ENCODE results near the gene MSI2. TPM values are rescaled to one million over a fixed set of nuclear protein-coding genes. Genes with fewer than 3 reads are reported as not detected.

Gene MSI2
- total and polyA plus RNA-seq, 2 donors (not counting 3 experiments of a cell fraction or from before 2014, with no cell fraction given): 20.9 to 59.3 TPM

DNA sequence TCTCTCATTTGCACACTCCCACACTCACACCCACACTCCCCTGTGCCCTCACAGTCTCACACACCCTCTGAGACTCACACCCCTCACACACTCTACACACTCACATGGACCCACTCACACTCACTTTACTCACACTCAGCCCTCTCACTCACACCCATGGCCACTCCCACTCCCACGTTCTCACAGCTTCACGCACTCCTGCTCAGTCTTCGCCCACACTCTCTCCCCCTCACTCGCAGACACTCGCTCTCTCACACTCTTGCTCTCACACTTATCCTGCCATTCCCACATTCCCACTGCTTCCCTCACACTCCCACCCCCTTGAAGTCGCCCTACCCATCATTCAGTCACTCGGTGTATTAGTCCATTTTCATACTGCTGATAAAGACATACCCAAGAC is 440.9 kb downstream of the MSI2 start:
- Histone ChIP-seq H3K36me3 (ENCODE audit: control insufficient read depth in 2 of 2, extremely low read depth in 1 of 2, insufficient read depth in 2 of 2, low read length in 2 of 2) (no peaks in the 10 kb centered on the region), H3K9me3 (replicated peaks; ENCODE audit: control insufficient read depth, insufficient read depth, low read length) (no peaks in the 10 kb centered on the region), H4K20me1 (replicated peaks; ENCODE audit: control insufficient read depth, extremely low read depth, insufficient read depth, low read length) (no peaks in the 10 kb centered on the region), H3K27ac (ENCODE audit: insufficient read depth, low read depth, low read length) (no peak overlapping the region), H3K4me1 (ENCODE audit: control insufficient read depth, extremely low read depth, insufficient read depth, low read length) (no peaks in the 10 kb centered on the region), H3K4me3 (replicated peaks in 1 of 3; ENCODE audit: insufficient read depth in 1 of 3, low read depth in 1 of 3, low read length in 3 of 3) (no peak overlapping the region), H3K27me3 (ENCODE audit: control insufficient read depth in 2 of 2, insufficient read depth in 2 of 2, low read length in 2 of 2) (peaks cover 0 to 9% of the 10 kb centered on the region in 2 experiments), H3K9me1 (replicated peaks; ENCODE audit: control insufficient read depth, extremely low read depth, insufficient read depth, low read length) (no peaks in the 10 kb centered on the region), H3K4me2 (ENCODE audit: insufficient read depth, low read length) (no peak overlapping the region), H2AFZ (ENCODE audit: low read depth, low read length) (no peak overlapping the region), H3K9ac (replicated peaks; ENCODE audit: extremely low read depth, insufficient read depth, low read length) (no peak overlapping the region), H3K79me2 (ENCODE audit: control insufficient read depth, insufficient read depth, low read length) (no peaks in the 10 kb centered on the region)
- dilution Hi-C loops (cut with MboI; ENCODE audit: extremely low pct_ligation_motif_present, low sequenced_read_pairs) (no loop called here), intact Hi-C loops (cut with micrococcal nuclease) (no loop called here)
- no TSS peak for BruUV-seq (replicated peaks)
- no peak for DNase-seq (ENCODE audit: low read depth, low spot score)
- ChIA-PET CTCF (interaction anchor here (1.2 kb wide), 1 partner anchor 136 kb away, joined by 3 read pairs; no protein-coding TSS in a partner anchor), POLR2A (no interaction called here)
- no peak for TF ChIP-seq FOS (IDR thresholded peaks at IDR 0.05; ENCODE audit: borderline replicate concordance, insufficient read depth, low read length)
- TF ChIP-seq POLR2AphosphoS5 (IDR thresholded peaks at IDR 0.05; ENCODE audit: insufficient read depth, low read depth, low read length): no peak
- TF ChIP-seq, protein P1, sequence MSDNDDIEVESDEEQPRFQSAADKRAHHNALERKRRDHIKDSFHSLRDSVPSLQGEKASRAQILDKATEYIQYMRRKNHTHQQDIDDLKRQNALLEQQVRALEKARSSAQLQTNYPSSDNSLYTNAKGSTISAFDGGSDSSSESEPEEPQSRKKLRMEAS (IDR thresholded peaks at IDR 0.05; ENCODE audit: insufficient read depth, insufficient read length): no peak
- TF ChIP-seq, protein P2, sequence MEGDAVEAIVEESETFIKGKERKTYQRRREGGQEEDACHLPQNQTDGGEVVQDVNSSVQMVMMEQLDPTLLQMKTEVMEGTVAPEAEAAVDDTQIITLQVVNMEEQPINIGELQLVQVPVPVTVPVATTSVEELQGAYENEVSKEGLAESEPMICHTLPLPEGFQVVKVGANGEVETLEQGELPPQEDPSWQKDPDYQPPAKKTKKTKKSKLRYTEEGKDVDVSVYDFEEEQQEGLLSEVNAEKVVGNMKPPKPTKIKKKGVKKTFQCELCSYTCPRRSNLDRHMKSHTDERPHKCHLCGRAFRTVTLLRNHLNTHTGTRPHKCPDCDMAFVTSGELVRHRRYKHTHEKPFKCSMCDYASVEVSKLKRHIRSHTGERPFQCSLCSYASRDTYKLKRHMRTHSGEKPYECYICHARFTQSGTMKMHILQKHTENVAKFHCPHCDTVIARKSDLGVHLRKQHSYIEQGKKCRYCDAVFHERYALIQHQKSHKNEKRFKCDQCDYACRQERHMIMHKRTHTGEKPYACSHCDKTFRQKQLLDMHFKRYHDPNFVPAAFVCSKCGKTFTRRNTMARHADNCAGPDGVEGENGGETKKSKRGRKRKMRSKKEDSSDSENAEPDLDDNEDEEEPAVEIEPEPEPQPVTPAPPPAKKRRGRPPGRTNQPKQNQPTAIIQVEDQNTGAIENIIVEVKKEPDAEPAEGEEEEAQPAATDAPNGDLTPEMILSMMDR (IDR thresholded peaks at IDR 0.05; ENCODE audit: extremely low read depth in 1 of 2, insufficient read depth in 1 of 2, low read depth in 1 of 2, low read length in 2 of 2): no peak
- TF ChIP-seq JUN (IDR thresholded peaks at IDR 0.05; ENCODE audit: borderline replicate concordance, insufficient read depth, insufficient read length, low read depth): no peak
- TF ChIP-seq EZH2 (IDR thresholded peaks at IDR 0.05; ENCODE audit: borderline replicate concordance, low read depth, low read length, severe bottlenecking): no peak
- TF ChIP-seq GATA2 (IDR thresholded peaks at IDR 0.05; ENCODE audit: insufficient read depth, insufficient read length, low read depth, low read length): no peak
- no peak for TF ChIP-seq MYC (IDR thresholded peaks at IDR 0.05; ENCODE audit: low read depth, low read length)
- TF ChIP-seq POLR2A (IDR thresholded peaks at IDR 0.05; ENCODE audit: low read depth, low read length): no peak
- no peak for FAIRE-seq

Measured in endothelial cell of umbilical vein (primary cell).